GM19438 (cell line): ENCODE data around the gene HSH2D.

Experiments used
- ATAC-seq: cut with Tn5 transposase; IDR thresholded peaks from one replicate; pipeline ENCODE4 v1.9.1; 2021; ENCODE audit warnings: low read depth; ENCODE audit not compliant: unreplicated experiment

Gene HSH2D

GRCh38 chr19:16119075-16119857, 24.2 kb upstream of the HSH2D start:
- peak; percentile 23 for ATAC-seq

- no peak for ATAC-seq
Measured at GRCh38 chr19:16121141-16121540, 22.3 kb upstream of the HSH2D start.

- no peak for ATAC-seq
Measured at GRCh38 chr19:16121967-16122366, 21.5 kb upstream of the HSH2D start.

- ATAC-seq, result no peak
Measured at GRCh38 chr19:16124953-16125352, 18.5 kb upstream of the HSH2D start.

GRCh38 chr19:16125737-16126495, 17.6 kb upstream of the HSH2D start:
- ATAC-seq, result no peak

- no peak for ATAC-seq
Measured at GRCh38 chr19:16127080-16127479, 16.4 kb upstream of the HSH2D start.

- no peak for ATAC-seq
Measured at GRCh38 chr19:16127776-16128371, 15.6 kb upstream of the HSH2D start.

GRCh38 chr19:16131648-16132047, 11.8 kb upstream of the HSH2D start:
- ATAC-seq, result no peak

GRCh38 chr19:16133818-16134217, 9.7 kb upstream of the HSH2D start:
- no peak for ATAC-seq

GRCh38 chr19:16134510-16134909, 9.0 kb upstream of the HSH2D start:
- ATAC-seq, result peak; percentile 63

GRCh38 chr19:16135430-16136127, 7.9 kb upstream of the HSH2D start:
- no peak for ATAC-seq

GRCh38 chr19:16136185-16136999, 7.1 kb upstream of the HSH2D start:
- ATAC-seq, result no peak

- no peak for ATAC-seq
Measured at GRCh38 chr19:16139752-16140151, 3.7 kb upstream of the HSH2D start.

GRCh38 chr19:16141043-16141442, 2.4 kb upstream of the HSH2D start:
- ATAC-seq, result no peak

- ATAC-seq, result no peak
Measured at GRCh38 chr19:16142032-16142580, 1.4 kb upstream of the HSH2D start.

- no peak for ATAC-seq
Measured at GRCh38 chr19:16144216-16144581, 714 bp downstream of the HSH2D start.

- no peak for ATAC-seq
Measured at GRCh38 chr19:16146112-16146511, 2.6 kb downstream of the HSH2D start.

- ATAC-seq, result no peak
Measured at GRCh38 chr19:16148443-16149229, 5.2 kb downstream of the HSH2D start.
